Measurements from ENCODE around the gene TIA1. TPM values are rescaled to one million over a fixed set of nuclear protein-coding genes. Genes with fewer than 3 reads are reported as not detected.

Gene TIA1
- polyA plus RNA-seq, 1 experiment, result 192 TPM

DNA sequence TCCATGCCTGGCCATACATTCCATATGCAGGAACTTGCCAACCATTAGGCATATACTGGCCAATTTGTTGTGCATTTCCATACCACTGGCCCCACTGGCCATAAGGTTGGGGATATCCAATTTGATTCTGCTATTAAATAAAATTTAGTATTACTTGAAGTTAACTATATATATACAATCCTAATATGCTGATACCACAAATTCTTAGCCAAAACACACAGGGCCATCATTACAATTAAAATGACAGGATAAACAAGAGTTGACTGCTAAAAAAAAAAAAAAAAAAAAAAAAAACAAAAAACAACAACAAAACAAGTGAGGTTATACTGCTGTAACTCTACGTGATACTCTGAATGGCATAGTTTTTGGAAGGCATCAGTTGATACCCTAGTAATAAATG lies 34.1 kb downstream of the TIA1 start:
- TF ChIP-seq, protein P1, sequence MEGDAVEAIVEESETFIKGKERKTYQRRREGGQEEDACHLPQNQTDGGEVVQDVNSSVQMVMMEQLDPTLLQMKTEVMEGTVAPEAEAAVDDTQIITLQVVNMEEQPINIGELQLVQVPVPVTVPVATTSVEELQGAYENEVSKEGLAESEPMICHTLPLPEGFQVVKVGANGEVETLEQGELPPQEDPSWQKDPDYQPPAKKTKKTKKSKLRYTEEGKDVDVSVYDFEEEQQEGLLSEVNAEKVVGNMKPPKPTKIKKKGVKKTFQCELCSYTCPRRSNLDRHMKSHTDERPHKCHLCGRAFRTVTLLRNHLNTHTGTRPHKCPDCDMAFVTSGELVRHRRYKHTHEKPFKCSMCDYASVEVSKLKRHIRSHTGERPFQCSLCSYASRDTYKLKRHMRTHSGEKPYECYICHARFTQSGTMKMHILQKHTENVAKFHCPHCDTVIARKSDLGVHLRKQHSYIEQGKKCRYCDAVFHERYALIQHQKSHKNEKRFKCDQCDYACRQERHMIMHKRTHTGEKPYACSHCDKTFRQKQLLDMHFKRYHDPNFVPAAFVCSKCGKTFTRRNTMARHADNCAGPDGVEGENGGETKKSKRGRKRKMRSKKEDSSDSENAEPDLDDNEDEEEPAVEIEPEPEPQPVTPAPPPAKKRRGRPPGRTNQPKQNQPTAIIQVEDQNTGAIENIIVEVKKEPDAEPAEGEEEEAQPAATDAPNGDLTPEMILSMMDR (IDR thresholded peaks at IDR 0.05; ENCODE audit: low read depth, low read length), result no peak
- H3K4me3 ChIP-seq (ENCODE audit: low read depth, low read length), result no peak overlapping the region
- POLR2A ChIA-PET, result interaction anchor here (0.7 to 1.1 kb wide), 4 partner anchors 17 to 300 kb away, joined by 4 to 8 read pairs (median 5); partner anchors contain the start of genes C2orf42 and MXD1
- no peaks in the 10 kb centered on the region for H3K27me3 ChIP-seq (ENCODE audit: control insufficient read depth, insufficient read depth, low read length)
- H3K9me3 ChIP-seq (ENCODE audit: control insufficient read depth, insufficient read depth, low read length), result no peaks in the 10 kb centered on the region; the same call in 1 of the 2 replicates
- no peak for DNase-seq (ENCODE audit: low read depth, low spot score)
- H3K27ac ChIP-seq (ENCODE audit: low read depth, low read length), result no peak overlapping the region
- CTCF ChIA-PET, result interaction anchor here (0.6 to 1.6 kb wide), 3 partner anchors 120 to 302 kb away, joined by 3 to 4 read pairs (median 3); no protein-coding TSS in a partner anchor

DNA sequence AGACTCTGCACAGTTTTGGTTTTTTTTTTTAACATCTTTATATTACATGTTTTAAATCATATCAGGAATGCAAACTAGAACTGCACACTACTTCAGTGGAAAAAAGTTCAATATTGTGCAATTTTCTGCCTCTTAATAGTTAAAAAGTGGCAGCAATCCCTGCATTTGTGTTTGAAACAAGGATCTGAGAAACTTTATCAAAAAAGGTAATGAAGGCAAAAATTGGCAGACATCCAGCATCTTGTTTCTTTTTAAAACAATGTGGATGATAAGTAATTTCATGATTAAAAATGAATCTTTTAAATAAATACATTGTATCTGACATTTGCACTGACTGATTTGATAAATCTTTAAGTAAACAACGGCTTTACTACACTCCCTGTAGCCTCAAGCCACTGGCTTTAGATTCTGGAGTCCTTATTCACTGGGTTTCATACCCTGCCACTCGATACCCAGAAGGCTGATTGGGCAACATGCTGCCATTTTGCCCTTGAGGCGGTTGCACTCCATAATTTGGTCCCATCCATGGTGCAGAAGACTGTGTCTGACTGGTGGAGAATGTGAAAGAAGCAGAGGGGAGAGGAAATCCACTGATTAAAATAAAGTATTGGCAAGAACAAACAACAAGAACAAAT lies 36.0 kb downstream of the TIA1 start:
- TF ChIP-seq, protein P1 (IDR thresholded peaks at IDR 0.05; ENCODE audit: low read depth, low read length), result no peak
- DNase-seq (ENCODE audit: low read depth, low spot score), result no peak
- Histone ChIP-seq H3K9me3 (ENCODE audit: control insufficient read depth, insufficient read depth, low read length) (no peaks in the 10 kb centered on the region; the same call in 1 of the 2 replicates), H3K27ac (ENCODE audit: low read depth, low read length) (no peak overlapping the region), H3K27me3 (ENCODE audit: control insufficient read depth, insufficient read depth, low read length) (no peaks in the 10 kb centered on the region), H3K4me3 (ENCODE audit: low read depth, low read length) (no peak overlapping the region)
- CTCF ChIA-PET, result interaction anchor here (1.0 kb wide), 1 partner anchor 13 kb away, joined by 6 read pairs; no protein-coding TSS in a partner anchor
- POLR2A ChIA-PET, result no interaction called here

GRCh38 chr2:70211595-70211994 lies 36.8 kb downstream of the TIA1 start:
- no peak overlapping the region for H3K27ac ChIP-seq (ENCODE audit: low read depth, low read length)
- POLR2A ChIA-PET, result no interaction called here
- CTCF ChIA-PET, result no interaction called here

DNA sequence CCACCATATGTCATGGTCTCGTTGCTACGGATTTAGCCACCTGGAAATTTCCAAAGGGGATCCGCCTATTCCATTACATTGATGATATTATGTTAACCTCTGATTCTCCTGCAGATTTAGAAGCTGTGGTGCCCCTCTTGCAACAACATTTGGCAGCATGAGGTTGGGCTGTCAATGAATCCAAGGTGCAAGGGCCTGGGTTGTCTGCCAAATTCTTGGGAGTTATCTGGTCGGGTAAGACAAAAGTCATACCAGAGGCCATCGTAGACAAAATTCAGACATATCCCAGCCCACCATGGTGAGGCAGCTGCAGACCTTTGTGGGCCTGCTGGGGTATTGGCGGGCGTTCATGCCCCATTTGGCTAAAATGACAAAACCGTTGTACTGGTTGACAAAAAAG lies 44.0 kb downstream of the TIA1 start:
- no peak overlapping the region for H3K4me3 ChIP-seq (ENCODE audit: low read depth, low read length)
- H3K27ac ChIP-seq (ENCODE audit: low read depth, low read length), result no peak overlapping the region
- POLR2A ChIA-PET, result no interaction called here
- H3K27me3 ChIP-seq (ENCODE audit: control insufficient read depth, insufficient read depth, low read length), result no peaks in the 10 kb centered on the region
- H3K9me3 ChIP-seq (ENCODE audit: control insufficient read depth, insufficient read depth, low read length), result peaks cover 2% of the 10 kb centered on the region; the same call in 1 of the 2 replicates
- CTCF ChIA-PET, result no interaction called here
- TF ChIP-seq, protein P1 (IDR thresholded peaks at IDR 0.05; ENCODE audit: low read depth, low read length), result no peak
- DNase-seq (ENCODE audit: low read depth, low spot score), result no peak

More at GRCh38 chr2:70211595-70211994, 36.8 kb downstream of the TIA1 start:
- no peak overlapping the region for H3K4me3 ChIP-seq (ENCODE audit: low read depth, low read length)
- H3K27me3 ChIP-seq (ENCODE audit: control insufficient read depth, insufficient read depth, low read length), result no peaks in the 10 kb centered on the region
- no peak for DNase-seq (ENCODE audit: low read depth, low spot score)
- TF ChIP-seq, protein P1 (IDR thresholded peaks at IDR 0.05; ENCODE audit: low read depth, low read length), result no peak
- H3K9me3 ChIP-seq (ENCODE audit: control insufficient read depth, insufficient read depth, low read length), result no peaks in the 10 kb centered on the region

DNA sequence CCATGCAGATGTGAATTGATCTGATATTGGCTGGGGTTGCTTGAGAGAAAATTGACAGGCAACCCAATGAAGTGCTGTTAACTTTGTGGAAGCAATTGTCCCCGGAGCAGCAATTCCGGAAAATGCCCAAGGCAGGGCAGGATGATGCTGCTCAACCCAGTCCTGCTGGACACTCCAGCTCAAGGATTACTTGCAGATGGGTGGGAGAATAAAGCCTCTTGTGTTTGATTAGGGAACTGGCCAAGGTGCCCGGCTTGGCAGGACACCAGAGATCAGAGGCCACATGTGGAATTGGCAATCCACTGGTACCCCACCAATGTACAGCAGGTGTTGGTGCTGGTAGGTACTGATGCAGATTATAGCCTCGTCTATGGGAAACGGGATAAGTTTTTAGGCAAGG lies 45.3 kb downstream of the TIA1 start:
- no peak overlapping the region for H3K4me3 ChIP-seq (ENCODE audit: low read depth, low read length)
- DNase-seq (ENCODE audit: low read depth, low spot score), result no peak
- no peaks in the 10 kb centered on the region for H3K27me3 ChIP-seq (ENCODE audit: control insufficient read depth, insufficient read depth, low read length)
- CTCF ChIA-PET, result no interaction called here
- H3K9me3 ChIP-seq (ENCODE audit: control insufficient read depth, insufficient read depth, low read length), result peaks cover 2% of the 10 kb centered on the region; the same call in 1 of the 2 replicates
- POLR2A ChIA-PET, result no interaction called here
- TF ChIP-seq, protein P1 (IDR thresholded peaks at IDR 0.05; ENCODE audit: low read depth, low read length), result no peak
- H3K27ac ChIP-seq (ENCODE audit: low read depth, low read length), result no peak overlapping the region

All from AG04450 (cell line).